OCI-LY7 (cell line): Measurements from ENCODE around the gene LAMB3. TPM values are rescaled to one million over a fixed set of nuclear protein-coding genes. Genes with fewer than 3 reads are reported as not detected.

ENCODE experiments used
- BruUV-seq: library from RNA; stranded (reverse); fragments of 400-500 nt; replicated peaks from 2 replicates; lab custom pipeline; 2021; lab: Mats Ljungman, UMichigan
- CTCF ChIA-PET: fragments of 300-600 bp; sonication (Branson Sonifier 250); formaldehyde crosslinking; loops from one replicate; lab custom pipeline; 2022; ENCODE audit warnings: antibody characterized with exemption; ENCODE audit not compliant: unreplicated experiment; lab: Charles Lee
- POLR2A ChIA-PET: fragments of 300-600 bp; sonication (Branson Sonifier 250); formaldehyde crosslinking; loops from one replicate; lab custom pipeline; 2022; ENCODE audit warnings: antibody characterized with exemption; lab: Charles Lee
- DNase-seq: peaks from one replicate; pipeline ENCODE4 v3.0.0-alpha.2; 2015; ENCODE audit warnings: low spot score
- H2AFZ ChIP-seq: fragments of 200-600 bp; sonication (generic), shearing (Covaris generic); 2 replicates; pipeline ENCODE4 v1.6.1; 2014; ENCODE audit warnings: mild to moderate bottlenecking, antibody characterized with exemption, low read length, moderate library complexity
- H3K27ac ChIP-seq: fragments of 200-600 bp; sonication (generic); 2 replicates; pipeline ENCODE4 v1.5.1; 2014; ENCODE audit warnings: mixed run types, low read depth, mild to moderate bottlenecking, moderate library complexity, low read length, inconsistent platforms; ENCODE audit not compliant: poor library complexity, severe bottlenecking
- H3K36me3 ChIP-seq: fragments of 200-600 bp; sonication (generic); 2 replicates; pipeline ENCODE4 v1.6.1; 2014; ENCODE audit warnings: mild to moderate bottlenecking, antibody characterized with exemption, low read length, moderate library complexity, mixed read lengths; ENCODE audit not compliant: insufficient read depth
- H3K4me1 ChIP-seq: fragments of 200-600 bp; sonication (generic); 2 replicates; pipeline ENCODE4 v1.5.1; 2014; ENCODE audit warnings: mild to moderate bottlenecking, low read length; ENCODE audit not compliant: insufficient read depth, poor library complexity, severe bottlenecking
- H3K4me2 ChIP-seq: fragments of 200-600 bp; sonication (generic); 2 replicates; pipeline ENCODE4 v1.6.1; 2014; ENCODE audit warnings: mild to moderate bottlenecking, low read length
- H3K4me3 ChIP-seq: fragments of 200-600 bp; sonication (generic); 2 replicates; pipeline ENCODE4 v1.5.1; 2014; ENCODE audit warnings: mild to moderate bottlenecking, low read depth, low read length; ENCODE audit not compliant: poor library complexity, severe bottlenecking
- H3K79me2 ChIP-seq: fragments of 200-600 bp; sonication (generic); 2 replicates; pipeline ENCODE4 v1.6.1; 2016; ENCODE audit warnings: low read depth, mild to moderate bottlenecking, low read length, moderate library complexity, mixed read lengths; ENCODE audit not compliant: insufficient read depth
- H3K9me2 ChIP-seq: fragments of 200-600 bp; sonication (generic); 2 replicates; pipeline ENCODE4 v1.6.1; 2016; ENCODE audit warnings: mild to moderate bottlenecking, low read length, mixed read lengths; ENCODE audit not compliant: insufficient read depth
- H3K9me3 ChIP-seq: fragments of 200-600 bp; sonication (generic); 2 replicates; pipeline ENCODE4 v1.6.1; 2014; ENCODE audit warnings: mild to moderate bottlenecking, mixed run types, low read length, mixed read lengths
- H4K20me1 ChIP-seq: fragments of 200-600 bp; sonication (generic); 2 replicates; pipeline ENCODE4 v1.6.1; 2014; ENCODE audit warnings: mild to moderate bottlenecking, antibody characterized with exemption, low read length, moderate library complexity, mixed read lengths; ENCODE audit not compliant: insufficient read depth
- CTCF ChIP-seq: fragments of 200-600 bp; sonication (generic); conservative IDR thresholded peaks from 2 replicates; pipeline ENCODE4 v1.5.1; 2014; ENCODE audit warnings: mild to moderate bottlenecking, antibody characterized with exemption, low read length, moderate library complexity, mixed read lengths
- EZH2phosphoT487 ChIP-seq: fragments of 200-600 bp; sonication (generic); IDR thresholded peaks from 2 replicates; pipeline ENCODE4 v1.6.1; 2018; ENCODE audit warnings: low read depth, borderline replicate concordance, mild to moderate bottlenecking, mixed run types, antibody characterized with exemption, low read length, moderate library complexity, mixed read lengths
- intact Hi-C: fragments of 100-400 bp; cut with micrococcal nuclease; formaldehyde crosslinking; loops from one replicate; pipeline ENCODE4 v1.10.0; 2022; ENCODE audit not compliant: unreplicated experiment
- total RNA-seq, 2 experiments: library from RNA; depleted of rRNA in 1 of 2; stranded (reverse); fragments of >200 nt in 1 of 2; shearing (Covaris generic) in 1 of 2; gene quantifications; 2 replicates each; pipeline ENCODE4 v1.2.3, GENCODE V29; 2014 to 2022

LAMB3 gene
- total RNA-seq, 2 experiments from 2014 or later = 0.41 to 0.46 TPM

GRCh38 chr1:209613400-209614150 lies 38.6 kb downstream of the LAMB3 start:
- TF ChIP-seq EZH2phosphoT487 (no peak), CTCF (no peak)
- Histone ChIP-seq H3K4me2 (no peak overlapping the region), H3K9me2 (no peaks in the 10 kb centered on the region), H3K36me3 (no peaks in the 10 kb centered on the region), H4K20me1 (no peaks in the 10 kb centered on the region), H3K9me3 (no peaks in the 10 kb centered on the region), H3K79me2 (no peaks in the 10 kb centered on the region), H3K4me3 (no peak overlapping the region), H2AFZ (no peak overlapping the region), H3K27ac (no peak overlapping the region), H3K4me1 (no peaks in the 10 kb centered on the region)
- intact Hi-C loops = no loop called here
- ChIA-PET CTCF (no interaction called here), POLR2A (no interaction called here)
- no TSS peak for BruUV-seq
- no peak for DNase-seq

- no peak for DNase-seq
- H3K36me3 ChIP-seq = no peaks in the 10 kb centered on the region
- H2AFZ ChIP-seq = no peak overlapping the region
- no peak overlapping the region for H3K4me2 ChIP-seq
- intact Hi-C loops = no loop called here
- no peaks in the 10 kb centered on the region for H4K20me1 ChIP-seq
- no TSS peak for BruUV-seq
- ChIA-PET POLR2A (no interaction called here), CTCF (no interaction called here)
- H3K9me2 ChIP-seq = no peaks in the 10 kb centered on the region
- H3K4me3 ChIP-seq = no peak overlapping the region
- no peak overlapping the region for H3K27ac ChIP-seq
- no peak for TF ChIP-seq CTCF
- TF ChIP-seq EZH2phosphoT487 = no peak
- no peaks in the 10 kb centered on the region for H3K9me3 ChIP-seq
- H3K79me2 ChIP-seq = no peaks in the 10 kb centered on the region
- no peaks in the 10 kb centered on the region for H3K4me1 ChIP-seq
Measured at GRCh38 chr1:209612646-209613399, 39.4 kb downstream of the LAMB3 start.
